H1 (cell line): ENCODE measurements around the gene ABCA2. TPM values are rescaled to one million over a fixed set of nuclear protein-coding genes. Genes with fewer than 3 reads are reported as not detected.

Experiments
- CTCF ChIA-PET: fragments of 300-600 bp; sonication (Branson Sonifier 250); formaldehyde crosslinking; loops from one replicate; lab custom pipeline; 2021; ENCODE audit not compliant: partially characterized antibody; lab: Charles Lee
- POLR2A ChIA-PET: fragments of 300-600 bp; sonication (Branson Sonifier 250); formaldehyde crosslinking; loops from one replicate; lab custom pipeline; 2021; ENCODE audit warnings: inconsistent platforms; ENCODE audit not compliant: partially characterized antibody; lab: Charles Lee
- DNase-seq, 2 experiments: peaks; one replicate each; pipeline versions ENCODE4 v3.0.0 to v3.0.0-alpha.2; 2010 to 2022; ENCODE audit warnings: low spot score in 2 of 2, low read depth in 1 of 2, mixed read lengths in 1 of 2
- FAIRE-seq: peaks from 2 replicates; lab custom pipeline; 2011; peaks lifted over from hg19 to GRCh38; lab: Jason Lieb, UNC
- H2AFZ ChIP-seq: 2 replicates; pipeline ENCODE4 v1.8.1; 2012; ENCODE audit warnings: low read length, inconsistent platforms
- H2AK5ac ChIP-seq: 2 replicates; pipeline ENCODE4 v1.6.1; 2013; ENCODE audit warnings: low read depth, low read length
- H2BK120ac ChIP-seq: replicated peaks from 2 replicates; pipeline ENCODE3; 2013; ENCODE audit warnings: low read depth, low read length, inconsistent platforms
- H2BK12ac ChIP-seq: 2 replicates; pipeline ENCODE4 v1.6.1; 2013; ENCODE audit warnings: low read depth, low read length
- H2BK15ac ChIP-seq: 2 replicates; pipeline ENCODE4 v1.6.1; 2013; ENCODE audit warnings: low read length
- H2BK20ac ChIP-seq: 2 replicates; pipeline ENCODE4 v1.6.1; 2013; ENCODE audit warnings: low read length
- H2BK5ac ChIP-seq: 2 replicates; pipeline ENCODE4 v1.6.1; 2013; ENCODE audit warnings: low read depth, low read length
- H3K14ac ChIP-seq: 2 replicates; pipeline ENCODE4 v1.6.1; 2013; ENCODE audit warnings: inconsistent platforms; ENCODE audit not compliant: insufficient read length
- H3K18ac ChIP-seq: 2 replicates; pipeline ENCODE4 v1.6.1; 2013; ENCODE audit warnings: low read length; ENCODE audit errors: extremely low read depth
- H3K23ac ChIP-seq: 2 replicates; pipeline ENCODE4 v1.6.1; 2013; ENCODE audit warnings: inconsistent platforms; ENCODE audit not compliant: insufficient read length
- H3K23me2 ChIP-seq: 2 replicates; pipeline ENCODE4 v1.6.1; 2013; ENCODE audit warnings: low read depth, low read length
- H3K27ac ChIP-seq: 2 replicates; pipeline ENCODE4 v1.6.1; 2011; ENCODE audit warnings: low read depth, low read length, inconsistent platforms
- H3K27me3 ChIP-seq, 4 experiments: replicated peaks in 1 of 4; 1 replicate in 1 of 4; 2 replicates in 3 of 4; pipeline versions ENCODE4 v1.6.1 to v1.8.1; 2011 to 2013; ENCODE audit warnings: low read length in 3 of 4, mild to moderate bottlenecking in 3 of 4, inconsistent platforms in 2 of 4, mixed read lengths in 2 of 4, moderate library complexity in 1 of 4; ENCODE audit not compliant: control insufficient read depth in 3 of 4, insufficient read depth in 3 of 4; ENCODE audit errors: extremely low read depth in 1 of 4
- H3K36me3 ChIP-seq, 4 experiments: 2 replicates each; pipeline versions ENCODE4 v1.6.1 to v1.8.1; 2011 to 2013; ENCODE audit warnings: mild to moderate bottlenecking in 4 of 4, low read length in 3 of 4, moderate library complexity in 2 of 4, control low read depth in 1 of 4, inconsistent platforms in 1 of 4; ENCODE audit not compliant: insufficient read depth in 4 of 4, control insufficient read depth in 2 of 4
- H3K4ac ChIP-seq: replicated peaks from 2 replicates; pipeline ENCODE3; 2013; ENCODE audit warnings: low read length, low read depth, mixed read lengths, inconsistent platforms; ENCODE audit not compliant: insufficient read length
- H3K4me1 ChIP-seq, 4 experiments: replicated peaks in 1 of 4; 1 replicate in 1 of 4; 2 replicates in 3 of 4; pipeline versions ENCODE4 v1.6.1 to v1.8.1; 2011 to 2013; ENCODE audit warnings: low read length in 3 of 4, inconsistent platforms in 2 of 4, mixed read lengths in 1 of 4; ENCODE audit not compliant: insufficient read depth in 4 of 4, control insufficient read depth in 3 of 4
- H3K4me2 ChIP-seq, 2 experiments: 2 replicates each; pipeline versions ENCODE4 v1.6.1 to v1.8.1; 2011 to 2013; ENCODE audit warnings: low read depth in 2 of 2, low read length in 2 of 2, control low read depth in 1 of 2, inconsistent platforms in 1 of 2, mild to moderate bottlenecking in 1 of 2; ENCODE audit not compliant: insufficient read depth in 1 of 2
- H3K4me3 ChIP-seq, 4 experiments: fragments of 200-600, 300-600 bp in 1 of 4; sonication (generic), shearing (Covaris generic), sonication (Bioruptor Twin) in 1 of 4; 2 replicates each; pipeline versions ENCODE4 v1.5.1 to v1.8.1; 2011 to 2016; ENCODE audit warnings: low read length in 4 of 4, low read depth in 3 of 4, control low read depth in 2 of 4, inconsistent platforms in 2 of 4, mild to moderate bottlenecking in 2 of 4, mixed read lengths in 1 of 4, moderate library complexity in 1 of 4; ENCODE audit not compliant: insufficient read depth in 2 of 4; ENCODE audit errors: extremely low read depth in 1 of 4
- H3K56ac ChIP-seq: replicated peaks from 2 replicates; pipeline ENCODE3; 2013; ENCODE audit warnings: low read depth, mild to moderate bottlenecking, mixed read lengths, low read length, inconsistent platforms; ENCODE audit not compliant: insufficient read length
- H3K79me1 ChIP-seq: 2 replicates; pipeline ENCODE4 v1.6.1; 2013; ENCODE audit warnings: low read depth, low read length, control low read depth
- H3K79me2 ChIP-seq, 2 experiments: 2 replicates each; pipeline versions ENCODE4 v1.6.1 to v1.8.1; 2012 to 2013; ENCODE audit warnings: low read length in 2 of 2, mild to moderate bottlenecking in 2 of 2, inconsistent platforms in 1 of 2; ENCODE audit not compliant: insufficient read depth in 2 of 2, control insufficient read depth in 1 of 2
- H3K9ac ChIP-seq, 4 experiments: replicated peaks in 1 of 4; 1 replicate in 1 of 4; 2 replicates in 3 of 4; pipeline versions ENCODE4 v1.6.1 to v1.8.1; 2011 to 2013; ENCODE audit warnings: low read depth in 3 of 4, low read length in 3 of 4, control low read depth in 2 of 4, mild to moderate bottlenecking in 2 of 4, moderate library complexity in 2 of 4, inconsistent platforms in 1 of 4; ENCODE audit errors: extremely low read depth in 1 of 4
- H3K9me3 ChIP-seq, 2 experiments: 2 replicates each; pipeline versions ENCODE4 v1.6.1 to v1.8.1; 2012 to 2013; ENCODE audit warnings: mild to moderate bottlenecking in 2 of 2, moderate library complexity in 2 of 2, control low read depth in 1 of 2, inconsistent platforms in 1 of 2, low read depth in 1 of 2, low read length in 1 of 2, mixed read lengths in 1 of 2; ENCODE audit not compliant: insufficient read depth in 2 of 2
- H4K20me1 ChIP-seq, 2 experiments: replicated peaks in 1 of 2; 2 replicates each; pipeline versions ENCODE3 to v1.8.1; 2011 to 2013; ENCODE audit warnings: inconsistent platforms in 2 of 2, low read length in 2 of 2, mild to moderate bottlenecking in 1 of 2; ENCODE audit not compliant: insufficient read depth in 2 of 2, control insufficient read depth in 1 of 2
- H4K5ac ChIP-seq: 2 replicates; pipeline ENCODE4 v1.6.1; 2013; ENCODE audit warnings: low read length, low read depth, mixed read lengths, inconsistent platforms; ENCODE audit not compliant: insufficient read length
- H4K8ac ChIP-seq: 2 replicates; pipeline ENCODE4 v1.8.0; 2013; ENCODE audit warnings: mild to moderate bottlenecking, moderate library complexity, low read length, inconsistent platforms; ENCODE audit not compliant: insufficient read depth; ENCODE audit errors: extremely low read depth
- H4K91ac ChIP-seq: replicated peaks from 2 replicates; pipeline ENCODE3; 2013; ENCODE audit warnings: low read length, mixed read lengths, inconsistent platforms; ENCODE audit not compliant: insufficient read length
- RBBP5 ChIP-seq: IDR thresholded peaks from 2 replicates; pipeline ENCODE4 v1.7.1; 2012; ENCODE audit warnings: low read depth, mild to moderate bottlenecking, inconsistent platforms, low read length, moderate library complexity, borderline replicate concordance
- WGBS, 2 experiments: shearing (Covaris generic) in 1 of 2; methylation state at CpG; one replicate each; pipeline versions ENCODE4 v1.1.6 to v1.1.7; 2013 to 2015; ENCODE audit warnings: low lambda C conversion rate in 2 of 2, mixed read lengths in 2 of 2, inconsistent platforms in 1 of 2, low coverage in 1 of 2, missing lambda C conversion rate in 1 of 2; ENCODE audit not compliant: insufficient replicate concordance in 2 of 2, insufficient coverage in 1 of 2, insufficient read length in 1 of 2; ENCODE audit errors: extremely low coverage in 1 of 2, missing lambda C conversion rate in 1 of 2; 5-methylcytosine and 5-hydroxymethylcytosine counted together
- polyA plus RNA-seq, 7 experiments: library from polyadenylated mRNA; depleted of rRNA in 3 of 7; stranded (reverse) in 5 of 7; unstranded in 2 of 7; fragments of >200 nt in 5 of 7; fragments of 200-250 nt in 2 of 7; gene quantifications; 1 replicate in 5 of 7; 2 replicates in 1 of 7; 4 replicates in 1 of 7; pipeline versions ENCODE4 v1.2.1 to v1.2.3, GENCODE V29; 2011 to 2013; ENCODE audit warnings: missing spikeins in 2 of 7, mixed read lengths in 2 of 7
- total RNA-seq: library from RNA; stranded (reverse); fragmentation: NEBNext Ultra II Directional; extraction: Animal tissue kit (Norgen Biotek cat#: 25700); gene quantifications from 2 replicates; pipeline ENCODE4 v1.2.1, GENCODE V29; 2021
- TF ChIP-seq, protein P1 (sequence below), 3 experiments: IDR thresholded peaks; 1 replicate in 2 of 3; 2 replicates in 1 of 3; pipeline versions ENCODE4 v1.5.1 to v1.6.1; 2011; ENCODE audit warnings: low read length in 3 of 3, mild to moderate bottlenecking in 3 of 3, inconsistent platforms in 2 of 3, low read depth in 1 of 3, moderate library complexity in 1 of 3; ENCODE audit not compliant: insufficient read depth in 1 of 3; ENCODE audit errors: control extremely low read depth in 1 of 3

Gene ABCA2
- total and polyA plus RNA-seq, 2 of the 8 experiments (the other 6 are each of a cell fraction or from before 2014, with no cell fraction given), result 12.5 to 14.3 TPM

DNA sequence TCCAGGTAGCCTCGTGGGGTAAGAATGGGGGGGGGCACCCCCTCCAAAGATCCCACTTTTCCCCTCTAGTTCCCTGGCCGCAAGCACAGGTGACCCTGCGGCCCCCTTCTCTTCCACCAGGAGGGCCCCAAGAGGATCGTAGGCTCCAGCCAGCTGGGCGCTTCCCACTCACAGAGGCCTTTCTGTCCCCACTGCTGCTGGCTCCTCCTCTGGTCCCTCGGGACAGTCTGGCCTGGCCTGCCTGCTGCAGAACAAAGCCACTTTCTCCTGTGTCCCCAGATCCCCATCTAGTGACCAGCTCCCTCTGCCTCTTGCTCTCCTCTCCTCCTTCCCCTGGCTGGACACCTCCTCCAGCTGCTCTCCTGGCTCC lies 42.9 kb upstream of the ABCA2 start:
- Histone ChIP-seq H2AFZ (0 out of 2 replicates have a peak overlapping the region, but pooled peaks have one; percentile 3), H2BK120ac (peak overlapping the region; percentile 83), H2AK5ac (peak overlapping the region; percentile 99; the same call in 1 of the 2 replicates), H3K56ac (peak overlapping the region; percentile 1), H3K9ac (peak overlapping the region in 1 of 4 experiments; percentile 10; a peak in 1 of 7 replicates), H3K4me3 (peak overlapping the region; percentile 18 to 64 (median 36); a peak in 6 of 8 replicates), H2BK5ac (peak overlapping the region; percentile 44; the same call in 1 of the 2 replicates), H3K18ac (peak overlapping the region; percentile 81), H2BK20ac (peak overlapping the region; percentile 90), H3K23ac (no peak overlapping the region), H3K27ac (no peak overlapping the region), H3K4me1 (peaks cover 0 to 27% (median 21%) of the 10 kb centered on the region in 4 experiments; a peak in 6 of 7 replicates), H4K91ac (peak overlapping the region; percentile 71), H4K8ac (peak overlapping the region; percentile 90), H3K9me3 (no peaks in the 10 kb centered on the region), H4K20me1 (peaks cover 21 to 22% of the 10 kb centered on the region in 2 experiments), H3K14ac (no peak overlapping the region), H4K5ac (peak overlapping the region; percentile 39), H3K23me2 (peaks cover 13% of the 10 kb centered on the region), H3K4ac (peak overlapping the region; percentile 24), H2BK12ac (peak overlapping the region; percentile 98; the same call in 1 of the 2 replicates), H3K79me2 (no peaks in the 10 kb centered on the region), H3K36me3 (no peaks in the 10 kb centered on the region), H2BK15ac (peak overlapping the region; percentile 98), H3K27me3 (peaks cover 0 to 18% (median 7%) of the 10 kb centered on the region in 4 experiments; a peak in 5 of 7 replicates), H3K79me1 (peaks cover 2% of the 10 kb centered on the region; the same call in 1 of the 2 replicates), H3K4me2 (peak overlapping the region; percentile 68 to 73)
- WGBS, 2 experiments, result 30% methylated on average over 6 of the region's 6 CpGs; no CpG with 5 or more reads in 1 of the 2 experiments
- no peak for FAIRE-seq
- CTCF ChIA-PET, result interaction anchor here (1.2 to 13.5 kb wide), 10 partner anchors 9 to 313 kb away, joined by 3 to 291 read pairs (median 36); partner anchors contain the start of genes ABCA2, ENTPD2, FUT7 and MAN1B1
- peak in 1 of 2 experiments; percentile 79 for DNase-seq
- TF ChIP-seq RBBP5, result no peak
- TF ChIP-seq, protein P1, sequence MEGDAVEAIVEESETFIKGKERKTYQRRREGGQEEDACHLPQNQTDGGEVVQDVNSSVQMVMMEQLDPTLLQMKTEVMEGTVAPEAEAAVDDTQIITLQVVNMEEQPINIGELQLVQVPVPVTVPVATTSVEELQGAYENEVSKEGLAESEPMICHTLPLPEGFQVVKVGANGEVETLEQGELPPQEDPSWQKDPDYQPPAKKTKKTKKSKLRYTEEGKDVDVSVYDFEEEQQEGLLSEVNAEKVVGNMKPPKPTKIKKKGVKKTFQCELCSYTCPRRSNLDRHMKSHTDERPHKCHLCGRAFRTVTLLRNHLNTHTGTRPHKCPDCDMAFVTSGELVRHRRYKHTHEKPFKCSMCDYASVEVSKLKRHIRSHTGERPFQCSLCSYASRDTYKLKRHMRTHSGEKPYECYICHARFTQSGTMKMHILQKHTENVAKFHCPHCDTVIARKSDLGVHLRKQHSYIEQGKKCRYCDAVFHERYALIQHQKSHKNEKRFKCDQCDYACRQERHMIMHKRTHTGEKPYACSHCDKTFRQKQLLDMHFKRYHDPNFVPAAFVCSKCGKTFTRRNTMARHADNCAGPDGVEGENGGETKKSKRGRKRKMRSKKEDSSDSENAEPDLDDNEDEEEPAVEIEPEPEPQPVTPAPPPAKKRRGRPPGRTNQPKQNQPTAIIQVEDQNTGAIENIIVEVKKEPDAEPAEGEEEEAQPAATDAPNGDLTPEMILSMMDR (IDR thresholded peaks at IDR 0.05; ENCODE audit: control extremely low read depth in 1 of 3, insufficient read depth in 1 of 3, low read depth in 1 of 3, low read length in 3 of 3), result peak in 1 of 3 experiments; percentile 10; a peak in 1 of 4 replicates
- POLR2A ChIA-PET, result interaction anchor here (0.6 to 2.0 kb wide), 8 partner anchors 13 to 172 kb away, joined by 3 to 5 read pairs (median 4); partner anchors contain the start of gene MAN1B1
